Endothelial cell (in vitro differentiated cells): Measurements from ENCODE around the gene HSCB. TPM values are rescaled to one million over a fixed set of nuclear protein-coding genes. Genes with fewer than 3 reads are reported as not detected.

Source experiments
- DNase-seq: peaks from one replicate; pipeline ENCODE4 v3.0.0; 2021; ENCODE audit warnings: low spot score
- H3K27ac Mint-ChIP-seq: one replicate; pipeline ENCODE4 v1.8.0; 2021; ENCODE audit warnings: mixed read lengths, inconsistent platforms; ENCODE audit not compliant: unreplicated experiment
- H3K27me3 Mint-ChIP-seq: one replicate; pipeline ENCODE4 v1.8.0; 2021; ENCODE audit warnings: mild to moderate bottlenecking, moderate library complexity, mixed read lengths, inconsistent platforms; ENCODE audit not compliant: unreplicated experiment
- H3K36me3 Mint-ChIP-seq: one replicate; pipeline ENCODE4 v1.8.0; 2021; ENCODE audit warnings: mild to moderate bottlenecking, low read depth, mixed read lengths, inconsistent platforms; ENCODE audit not compliant: unreplicated experiment
- H3K4me1 Mint-ChIP-seq: one replicate; pipeline ENCODE4 v1.8.0; 2021; ENCODE audit warnings: mild to moderate bottlenecking, mixed read lengths, inconsistent platforms; ENCODE audit not compliant: unreplicated experiment
- H3K4me3 Mint-ChIP-seq: one replicate; pipeline ENCODE4 v1.8.0; 2021; ENCODE audit warnings: mild to moderate bottlenecking, mixed read lengths, inconsistent platforms; ENCODE audit not compliant: unreplicated experiment
- H3K9me3 Mint-ChIP-seq: one replicate; pipeline ENCODE4 v1.8.0; 2021; ENCODE audit warnings: mixed read lengths, inconsistent platforms; ENCODE audit not compliant: unreplicated experiment
- CTCF ChIP-seq: fragments of 200-600 bp; sonication (generic); IDR thresholded peaks from one replicate; pipeline ENCODE4 v1.5.0; 2021; ENCODE audit warnings: antibody characterized with exemption; ENCODE audit not compliant: unreplicated experiment
- total RNA-seq: library from RNA; stranded (reverse); fragmentation: NEBNext Ultra II Directional; extraction: Animal tissue kit (Norgen Biotek cat#: 25700); gene quantifications from one replicate; pipeline ENCODE4 v1.2.1, GENCODE V29; 2021; ENCODE audit not compliant: unreplicated experiment

The HSCB gene
- total RNA-seq, 1 donor from 2014 or later = 16.6 TPM

- peaks cover 27% of the 10 kb centered on the region for H3K36me3 Mint-ChIP-seq
- H3K27ac Mint-ChIP-seq = peak overlapping the region; percentile 67
- no peaks in the 10 kb centered on the region for H3K9me3 Mint-ChIP-seq
- TF ChIP-seq CTCF = no peak
- H3K27me3 Mint-ChIP-seq = peaks cover 4% of the 10 kb centered on the region
- H3K4me3 Mint-ChIP-seq = no peak overlapping the region
- no peak for DNase-seq
- H3K4me1 Mint-ChIP-seq = peaks cover 22% of the 10 kb centered on the region
Measured at GRCh38 chr22:28795071-28795693, 53.3 kb downstream of the HSCB start.

- TF ChIP-seq CTCF = no peak
- H3K4me3 Mint-ChIP-seq = peak overlapping the region; percentile 17
- H3K27ac Mint-ChIP-seq = peak overlapping the region; percentile 74
- H3K4me1 Mint-ChIP-seq = peaks cover 28% of the 10 kb centered on the region
- peaks cover 27% of the 10 kb centered on the region for H3K36me3 Mint-ChIP-seq
- peaks cover 6% of the 10 kb centered on the region for H3K27me3 Mint-ChIP-seq
- no peak for DNase-seq
- no peaks in the 10 kb centered on the region for H3K9me3 Mint-ChIP-seq
Measured at GRCh38 chr22:28795932-28796856, 54.4 kb downstream of the HSCB start.

GRCh38 chr22:28798810-28799605 is 57.2 kb downstream of the HSCB start:
- H3K4me3 Mint-ChIP-seq = peak overlapping the region; percentile 94
- peaks cover 42% of the 10 kb centered on the region for H3K4me1 Mint-ChIP-seq
- no peak for TF ChIP-seq CTCF
- H3K27me3 Mint-ChIP-seq = peaks cover 6% of the 10 kb centered on the region
- peak; percentile 14 for DNase-seq
- H3K9me3 Mint-ChIP-seq = no peaks in the 10 kb centered on the region
- peak overlapping the region; percentile 96 for H3K27ac Mint-ChIP-seq
- H3K36me3 Mint-ChIP-seq = peaks cover 26% of the 10 kb centered on the region

- peak; percentile 69 for DNase-seq
- Mint-ChIP-seq H3K27me3 (peaks cover 6% of the 10 kb centered on the region), H3K27ac (peak overlapping the region; percentile 96), H3K9me3 (no peaks in the 10 kb centered on the region), H3K36me3 (peaks cover 21% of the 10 kb centered on the region), H3K4me3 (peak overlapping the region; percentile 94), H3K4me1 (peaks cover 42% of the 10 kb centered on the region)
- no peak for TF ChIP-seq CTCF
Measured at GRCh38 chr22:28799606-28800307, 57.9 kb downstream of the HSCB start.
